Mesenchymal stem cell (in vitro differentiated cells and primary cell): ENCODE measurements around the gene VPS8.
A peak's percentile ranks its signal among the peaks of the same experiment; 100 is the strongest.

Experiments
- DNase-seq: peaks from one replicate; pipeline ENCODE4 v3.0.0-alpha.2; 2013
- H2AFZ ChIP-seq: one replicate; pipeline ENCODE4 v1.6.1; 2013; ENCODE audit warnings: low read depth, mild to moderate bottlenecking, control low read depth, inconsistent platforms, low read length, moderate library complexity
- H2AK5ac ChIP-seq: 2 replicates; pipeline ENCODE4 v1.6.1; 2013; ENCODE audit warnings: low read length, moderate library complexity, mild to moderate bottlenecking, inconsistent platforms; ENCODE audit not compliant: severe bottlenecking
- H2BK120ac ChIP-seq: one replicate; pipeline ENCODE4 v1.6.1; 2013; ENCODE audit warnings: low read depth, mild to moderate bottlenecking, inconsistent platforms, low read length, moderate library complexity
- H2BK12ac ChIP-seq, 2 experiments: one replicate each; pipeline ENCODE4 v1.6.1; 2013; ENCODE audit warnings: inconsistent platforms in 2 of 2, low read length in 2 of 2, mild to moderate bottlenecking in 2 of 2, moderate library complexity in 2 of 2, control low read depth in 1 of 2
- H2BK15ac ChIP-seq: one replicate; pipeline ENCODE4 v1.6.1; 2013; ENCODE audit warnings: mild to moderate bottlenecking, low read depth, inconsistent platforms; ENCODE audit not compliant: poor library complexity, severe bottlenecking
- H2BK5ac ChIP-seq: 2 replicates; pipeline ENCODE4 v1.6.1; 2013; ENCODE audit warnings: low read depth, mild to moderate bottlenecking, low read length, control low read depth, inconsistent platforms; ENCODE audit not compliant: poor library complexity, severe bottlenecking
- H3K14ac ChIP-seq, 2 experiments: one replicate each; pipeline ENCODE4 v1.6.1; 2013; ENCODE audit warnings: inconsistent platforms in 2 of 2, low read length in 2 of 2, control low read depth in 1 of 2, mild to moderate bottlenecking in 1 of 2, moderate library complexity in 1 of 2
- H3K18ac ChIP-seq, 2 experiments: one replicate each; pipeline ENCODE4 v1.6.1; 2013; ENCODE audit warnings: inconsistent platforms in 2 of 2, low read length in 2 of 2, control low read depth in 1 of 2, low read depth in 1 of 2, mild to moderate bottlenecking in 1 of 2
- H3K23ac ChIP-seq, 2 experiments: one replicate each; pipeline ENCODE4 v1.6.1; 2013; ENCODE audit warnings: inconsistent platforms in 2 of 2, low read length in 2 of 2, mild to moderate bottlenecking in 2 of 2, moderate library complexity in 2 of 2, control low read depth in 1 of 2
- H3K27ac ChIP-seq: 2 replicates; pipeline ENCODE4 v1.5.1; 2013; ENCODE audit warnings: mild to moderate bottlenecking, moderate library complexity, low read length, control low read depth, inconsistent platforms; ENCODE audit not compliant: poor library complexity, severe bottlenecking
- H3K27me3 ChIP-seq, 2 experiments: 2 replicates each; pipeline versions ENCODE4 v1.6.1 to v1.7.0; 2013; ENCODE audit warnings: low read length in 2 of 2, mild to moderate bottlenecking in 2 of 2, moderate library complexity in 2 of 2, control low read depth in 1 of 2, inconsistent platforms in 1 of 2; ENCODE audit not compliant: control insufficient read depth in 1 of 2, insufficient read depth in 1 of 2
- H3K36me3 ChIP-seq, 2 experiments: 2 replicates each; pipeline versions ENCODE4 v1.6.1 to v1.7.0; 2013; ENCODE audit warnings: low read length in 2 of 2, control low read depth in 1 of 2, inconsistent platforms in 1 of 2, low read depth in 1 of 2, mild to moderate bottlenecking in 1 of 2; ENCODE audit not compliant: insufficient read depth in 2 of 2, control insufficient read depth in 1 of 2
- H3K4ac ChIP-seq, 2 experiments: one replicate each; pipeline ENCODE4 v1.6.1; 2013; ENCODE audit warnings: inconsistent platforms in 2 of 2, low read length in 2 of 2, mild to moderate bottlenecking in 2 of 2, moderate library complexity in 2 of 2, control low read depth in 1 of 2, low read depth in 1 of 2
- H3K4me1 ChIP-seq: 2 replicates; pipeline ENCODE4 v1.6.1; 2013; ENCODE audit warnings: low read depth, low read length, control low read depth; ENCODE audit not compliant: control insufficient read depth, insufficient read depth
- H3K4me2 ChIP-seq: 2 replicates; pipeline ENCODE4 v1.6.1; 2013; ENCODE audit warnings: low read length, mild to moderate bottlenecking, inconsistent platforms; ENCODE audit not compliant: poor library complexity, severe bottlenecking
- H3K4me3 ChIP-seq, 2 experiments: 2 replicates each; pipeline versions ENCODE4 v1.5.1 to v1.7.0; 2013; ENCODE audit warnings: low read length in 2 of 2, mild to moderate bottlenecking in 2 of 2, control low read depth in 1 of 2, low read depth in 1 of 2; ENCODE audit not compliant: insufficient read depth in 1 of 2
- H3K79me1 ChIP-seq: replicated peaks from 2 replicates; pipeline ENCODE4 v1.6.1; 2013; ENCODE audit warnings: mild to moderate bottlenecking, control low read depth, low read length, inconsistent platforms; ENCODE audit not compliant: poor library complexity, severe bottlenecking
- H3K9ac ChIP-seq: 2 replicates; pipeline ENCODE4 v1.7.0; 2013; ENCODE audit warnings: mild to moderate bottlenecking, low read length, moderate library complexity
- H3K9me3 ChIP-seq: 2 replicates; pipeline ENCODE4 v1.7.0; 2013; ENCODE audit warnings: mild to moderate bottlenecking, low read length; ENCODE audit not compliant: control insufficient read depth
- H4K8ac ChIP-seq: one replicate; pipeline ENCODE4 v1.6.1; 2013; ENCODE audit warnings: inconsistent platforms, mild to moderate bottlenecking, low read length, moderate library complexity
- H4K91ac ChIP-seq: one replicate; pipeline ENCODE4 v1.6.1; 2013; ENCODE audit warnings: mild to moderate bottlenecking, low read length, inconsistent platforms
- WGBS: methylation state at CpG from one replicate; pipeline ENCODE4 v1.1.7; 2013; ENCODE audit warnings: mixed read lengths; 5-methylcytosine and 5-hydroxymethylcytosine counted together

Gene VPS8

DNA sequence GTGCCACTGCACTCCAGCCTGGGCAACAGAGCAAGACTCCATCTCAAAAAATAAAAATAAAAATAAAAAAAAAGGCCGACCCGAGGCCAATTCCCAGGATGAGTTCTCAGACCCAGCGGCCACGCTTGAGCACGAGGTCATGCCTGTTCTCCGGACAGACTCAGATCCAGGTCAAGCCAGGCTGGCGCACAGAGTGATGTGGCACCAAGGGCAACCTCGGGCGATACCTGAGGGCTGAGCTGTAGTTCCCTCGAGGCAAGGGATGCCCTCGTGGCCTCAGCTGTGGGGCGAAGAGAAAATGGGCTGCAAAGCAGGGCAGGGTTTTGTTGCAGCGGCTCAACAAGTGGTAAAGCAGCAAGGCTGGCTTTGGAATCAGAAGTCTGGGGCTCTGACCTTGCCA is 263.6 kb downstream of the VPS8 start:
- H3K9me3 ChIP-seq: no peaks in the 10 kb centered on the region
- no peak overlapping the region for H3K4me2 ChIP-seq
- no peak overlapping the region for H3K27ac ChIP-seq
- no peak overlapping the region for H3K23ac ChIP-seq
- no peak overlapping the region for H2BK5ac ChIP-seq
- H2AK5ac ChIP-seq: no peak overlapping the region
- H3K27me3 ChIP-seq: no peaks in the 10 kb centered on the region
- H4K91ac ChIP-seq: no peak overlapping the region
- 95% methylated on average over 13 of the region's 13 CpGs for WGBS
- no peak overlapping the region for H3K4me3 ChIP-seq
- H2BK15ac ChIP-seq: no peak overlapping the region
- H3K18ac ChIP-seq: no peak overlapping the region
- H2BK120ac ChIP-seq: no peak overlapping the region
- H3K4ac ChIP-seq: no peak overlapping the region
- no peak overlapping the region for H2AFZ ChIP-seq
- H3K4me1 ChIP-seq: peaks cover 9% of the 10 kb centered on the region
- no peaks in the 10 kb centered on the region for H3K36me3 ChIP-seq
- no peaks in the 10 kb centered on the region for H3K79me1 ChIP-seq
- H2BK12ac ChIP-seq: no peak overlapping the region
- H4K8ac ChIP-seq: no peak overlapping the region
- no peak for DNase-seq
- no peak overlapping the region for H3K9ac ChIP-seq
- H3K14ac ChIP-seq: no peak overlapping the region

DNA sequence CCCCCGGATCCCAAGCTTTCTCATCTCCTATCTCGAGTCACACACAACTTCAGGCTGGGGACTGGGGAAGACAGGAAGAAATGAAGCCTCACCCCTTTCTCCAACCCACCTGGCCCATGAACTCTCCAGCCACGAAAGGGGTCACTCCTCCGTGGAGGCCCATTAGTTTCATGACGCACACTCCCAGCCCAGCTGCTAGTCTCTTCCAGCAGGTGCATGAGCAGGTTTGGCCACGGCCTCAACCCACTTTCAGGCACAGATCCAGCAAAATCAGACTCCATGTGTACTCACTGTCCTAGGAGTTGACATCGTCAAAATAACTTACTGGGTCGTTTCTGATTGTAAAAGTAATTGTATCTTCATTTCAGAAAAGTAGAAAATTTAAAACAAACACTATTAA is 264.3 kb downstream of the VPS8 start:
- Histone ChIP-seq H3K14ac (no peak overlapping the region), H3K18ac (no peak overlapping the region), H4K8ac (no peak overlapping the region), H3K36me3 (no peaks in the 10 kb centered on the region), H3K4me3 (no peak overlapping the region), H3K27ac (no peak overlapping the region), H3K79me1 (no peaks in the 10 kb centered on the region), H2AFZ (no peak overlapping the region), H2BK15ac (no peak overlapping the region), H2BK120ac (no peak overlapping the region), H3K4me2 (no peak overlapping the region), H3K4ac (no peak overlapping the region), H3K27me3 (no peaks in the 10 kb centered on the region), H2BK5ac (no peak overlapping the region), H3K9me3 (no peaks in the 10 kb centered on the region), H3K9ac (no peak overlapping the region), H2BK12ac (no peak overlapping the region), H4K91ac (no peak overlapping the region), H3K23ac (no peak overlapping the region), H2AK5ac (no peak overlapping the region), H3K4me1 (peaks cover 5% of the 10 kb centered on the region)
- 95% methylated on average over 6 of the region's 8 CpGs for whole genome bisulfite sequencing
- no peak for DNase-seq

- peaks cover 18% of the 10 kb centered on the region for H3K4me1 ChIP-seq
- H3K23ac ChIP-seq: no peak overlapping the region
- H4K91ac ChIP-seq: no peak overlapping the region
- no peak overlapping the region for H2AK5ac ChIP-seq
- no peak overlapping the region for H3K4ac ChIP-seq
- WGBS: no CpG with 5 or more reads among the region's 1 CpG
- no peak overlapping the region for H3K18ac ChIP-seq
- H3K27ac ChIP-seq: no peak overlapping the region
- no peak overlapping the region for H3K4me3 ChIP-seq
- H3K14ac ChIP-seq: no peak overlapping the region
- no peaks in the 10 kb centered on the region for H3K27me3 ChIP-seq
- no peak overlapping the region for H2BK12ac ChIP-seq
- no peak overlapping the region for H2AFZ ChIP-seq
- H3K4me2 ChIP-seq: no peak overlapping the region
- H3K9ac ChIP-seq: no peak overlapping the region
- no peaks in the 10 kb centered on the region for H3K9me3 ChIP-seq
- no peak overlapping the region for H2BK15ac ChIP-seq
- no peak overlapping the region for H2BK120ac ChIP-seq
- H2BK5ac ChIP-seq: no peak overlapping the region
- no peak for DNase-seq
- H3K36me3 ChIP-seq: peaks cover 2 to 4% of the 10 kb centered on the region in 2 experiments
- H3K79me1 ChIP-seq: no peaks in the 10 kb centered on the region
- H4K8ac ChIP-seq: no peak overlapping the region
These were observed 267.7 kb downstream of the VPS8 start for GRCh38 chr3:185079625-185080024.

GRCh38 chr3:185081521-185081920 is 269.6 kb downstream of the VPS8 start:
- H4K91ac ChIP-seq: no peak overlapping the region
- DNase-seq: no peak
- H3K23ac ChIP-seq: no peak overlapping the region
- no peak overlapping the region for H2AFZ ChIP-seq
- H3K4me1 ChIP-seq: peaks cover 18% of the 10 kb centered on the region
- WGBS: 89% methylated on average over 1 of the region's 1 CpG
- no peak overlapping the region for H3K9ac ChIP-seq
- H3K36me3 ChIP-seq: peaks cover 2 to 4% of the 10 kb centered on the region in 2 experiments
- H4K8ac ChIP-seq: no peak overlapping the region
- H3K4me3 ChIP-seq: no peak overlapping the region
- H3K27me3 ChIP-seq: no peaks in the 10 kb centered on the region
- no peak overlapping the region for H3K4me2 ChIP-seq
- no peak overlapping the region for H2BK5ac ChIP-seq
- H2BK15ac ChIP-seq: no peak overlapping the region
- H3K27ac ChIP-seq: peak overlapping the region; percentile 29
- H2BK12ac ChIP-seq: no peak overlapping the region
- H3K9me3 ChIP-seq: no peaks in the 10 kb centered on the region
- no peak overlapping the region for H3K4ac ChIP-seq
- no peak overlapping the region for H2AK5ac ChIP-seq
- no peak overlapping the region for H2BK120ac ChIP-seq
- H3K18ac ChIP-seq: no peak overlapping the region
- no peaks in the 10 kb centered on the region for H3K79me1 ChIP-seq
- H3K14ac ChIP-seq: no peak overlapping the region
